ENCODE data around the gene ATP5PD.
A peak's percentile ranks its signal among the peaks of the same experiment; 100 is the strongest.
"Not testable (repeated sequence)": the region's sequence is repeated elsewhere in the genome, so short reads cannot be mapped to it uniquely, and the experiment has no call there.

Gene ATP5PD

DNA sequence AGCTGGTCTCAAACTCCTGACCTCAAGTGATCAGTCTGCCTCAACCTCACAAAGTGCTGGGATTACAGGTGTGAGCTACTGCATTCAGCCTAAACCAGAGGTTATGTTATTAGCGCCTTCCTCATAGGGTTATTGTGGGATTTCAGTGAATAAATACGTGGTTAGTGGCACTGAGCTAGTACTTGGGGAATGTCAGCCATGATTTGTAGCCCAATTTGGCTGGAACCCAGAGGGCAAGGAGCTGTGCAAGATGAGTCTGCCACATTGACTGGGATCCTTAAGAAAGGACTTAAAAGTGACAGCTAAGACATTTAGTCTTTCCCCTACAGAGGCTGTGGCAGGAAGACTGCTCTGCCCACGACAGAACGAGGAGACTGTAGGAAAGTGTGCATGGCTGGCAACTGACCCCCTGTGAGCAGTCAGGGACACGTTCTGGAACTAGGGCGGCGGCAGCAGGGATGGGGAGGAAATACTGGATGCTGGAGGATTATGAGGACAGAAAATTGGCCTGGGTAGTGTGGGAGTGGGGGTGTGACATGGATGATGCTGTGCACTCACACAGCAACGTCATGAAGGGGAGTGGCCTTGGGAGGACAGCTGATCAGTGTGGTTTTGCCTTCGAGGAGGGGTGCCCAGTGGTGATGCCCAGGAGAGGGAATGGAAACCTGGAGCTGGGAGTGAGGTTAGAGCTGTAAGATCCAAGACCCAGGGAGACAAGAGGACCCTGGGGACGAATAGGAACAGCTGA lies 14.6 kb downstream of the ATP5PD start:
- H2AFZ ChIP-seq (ENCODE audit: low read depth, low read length): no peak overlapping the region; the same call in 1 of the 2 replicates
- no peaks in the 10 kb centered on the region for H4K20me1 ChIP-seq (ENCODE audit: insufficient read depth, low read length)
- H3K27ac ChIP-seq (ENCODE audit: low read length): no peak overlapping the region
- H3K36me3 ChIP-seq (ENCODE audit: insufficient read depth, low read length): no peaks in the 10 kb centered on the region
- H3K9ac ChIP-seq (ENCODE audit: low read depth, low read length): no peak overlapping the region
- DNase-seq: no peak
- H3K79me2 ChIP-seq (ENCODE audit: insufficient read depth, low read length): no peaks in the 10 kb centered on the region
- no peak overlapping the region for H3K4me2 ChIP-seq (ENCODE audit: insufficient read depth, low read length)
- H3K4me3 ChIP-seq (ENCODE audit: low read depth in 1 of 2, low read length in 2 of 2): no peak overlapping the region
- peaks cover 13% of the 10 kb centered on the region for H3K9me3 ChIP-seq (ENCODE audit: insufficient read depth, low read length, severe bottlenecking)
- no peaks in the 10 kb centered on the region for H3K27me3 ChIP-seq (ENCODE audit: insufficient read depth, low read length, poor library complexity)
- ATAC-seq (ENCODE audit: insufficient read depth, low read depth): no peak
- no peak for TF ChIP-seq EZH2 (IDR thresholded peaks at IDR 0.05; ENCODE audit: borderline replicate concordance, low read depth, low read length, severe bottlenecking)
- TF ChIP-seq, protein P1, sequence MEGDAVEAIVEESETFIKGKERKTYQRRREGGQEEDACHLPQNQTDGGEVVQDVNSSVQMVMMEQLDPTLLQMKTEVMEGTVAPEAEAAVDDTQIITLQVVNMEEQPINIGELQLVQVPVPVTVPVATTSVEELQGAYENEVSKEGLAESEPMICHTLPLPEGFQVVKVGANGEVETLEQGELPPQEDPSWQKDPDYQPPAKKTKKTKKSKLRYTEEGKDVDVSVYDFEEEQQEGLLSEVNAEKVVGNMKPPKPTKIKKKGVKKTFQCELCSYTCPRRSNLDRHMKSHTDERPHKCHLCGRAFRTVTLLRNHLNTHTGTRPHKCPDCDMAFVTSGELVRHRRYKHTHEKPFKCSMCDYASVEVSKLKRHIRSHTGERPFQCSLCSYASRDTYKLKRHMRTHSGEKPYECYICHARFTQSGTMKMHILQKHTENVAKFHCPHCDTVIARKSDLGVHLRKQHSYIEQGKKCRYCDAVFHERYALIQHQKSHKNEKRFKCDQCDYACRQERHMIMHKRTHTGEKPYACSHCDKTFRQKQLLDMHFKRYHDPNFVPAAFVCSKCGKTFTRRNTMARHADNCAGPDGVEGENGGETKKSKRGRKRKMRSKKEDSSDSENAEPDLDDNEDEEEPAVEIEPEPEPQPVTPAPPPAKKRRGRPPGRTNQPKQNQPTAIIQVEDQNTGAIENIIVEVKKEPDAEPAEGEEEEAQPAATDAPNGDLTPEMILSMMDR (IDR thresholded peaks at IDR 0.05; ENCODE audit: borderline replicate concordance, extremely low read depth, low read length, poor library complexity, severe bottlenecking): no peak
- no peaks in the 10 kb centered on the region for H3K4me1 ChIP-seq (ENCODE audit: insufficient read depth, low read length)

- H3K79me2 ChIP-seq (ENCODE audit: insufficient read depth, low read length): no peaks in the 10 kb centered on the region
- H3K27ac ChIP-seq (ENCODE audit: low read length): no peak overlapping the region
- H3K4me3 ChIP-seq (ENCODE audit: low read depth in 1 of 2, low read length in 2 of 2): no peak overlapping the region
- no peak for TF ChIP-seq EZH2 (IDR thresholded peaks at IDR 0.05; ENCODE audit: borderline replicate concordance, low read depth, low read length, severe bottlenecking)
- TF ChIP-seq, protein P1 (IDR thresholded peaks at IDR 0.05; ENCODE audit: borderline replicate concordance, extremely low read depth, low read length, poor library complexity, severe bottlenecking): no peak
- no peak overlapping the region for H3K4me2 ChIP-seq (ENCODE audit: insufficient read depth, low read length)
- H3K36me3 ChIP-seq (ENCODE audit: insufficient read depth, low read length): no peaks in the 10 kb centered on the region
- no peak for ATAC-seq (ENCODE audit: insufficient read depth, low read depth)
- no peaks in the 10 kb centered on the region for H3K27me3 ChIP-seq (ENCODE audit: insufficient read depth, low read length, poor library complexity)
- peaks cover 13% of the 10 kb centered on the region for H3K9me3 ChIP-seq (ENCODE audit: insufficient read depth, low read length, severe bottlenecking)
- H3K4me1 ChIP-seq (ENCODE audit: insufficient read depth, low read length): peaks cover 13% of the 10 kb centered on the region
- H3K9ac ChIP-seq (ENCODE audit: low read depth, low read length): no peak overlapping the region
- no peaks in the 10 kb centered on the region for H4K20me1 ChIP-seq (ENCODE audit: insufficient read depth, low read length)
- DNase-seq: no peak
- no peak overlapping the region for H2AFZ ChIP-seq (ENCODE audit: low read depth, low read length)
These were observed 16.6 kb downstream of the ATP5PD start for GRCh38 chr17:75030161-75030560.

DNA sequence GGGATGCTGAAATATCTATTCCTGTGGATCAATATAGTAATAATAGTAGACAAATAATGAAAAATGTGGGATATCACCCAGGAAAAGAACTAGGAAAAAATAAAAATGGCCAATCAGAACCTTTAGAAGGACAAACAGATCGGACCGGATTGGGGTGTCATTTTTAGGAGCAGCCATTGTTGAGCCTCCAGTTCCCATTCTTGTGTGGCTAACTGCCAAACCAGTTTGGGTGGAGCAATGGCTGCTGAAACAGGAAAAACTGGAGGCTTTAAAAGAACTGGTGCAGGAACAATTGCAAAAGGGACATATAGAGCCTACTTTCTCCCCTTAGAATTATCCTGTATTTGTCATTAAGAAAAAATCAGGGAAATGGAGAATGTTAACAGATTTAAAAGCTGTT lies 20.1 kb downstream of the ATP5PD start:
- ATAC-seq (ENCODE audit: insufficient read depth, low read depth); H2AFZ ChIP-seq (ENCODE audit: low read depth, low read length); DNase-seq; H3K27me3 ChIP-seq (ENCODE audit: insufficient read depth, low read length, poor library complexity); H3K27ac ChIP-seq (ENCODE audit: low read length); H3K79me2 ChIP-seq (ENCODE audit: insufficient read depth, low read length); H4K20me1 ChIP-seq (ENCODE audit: insufficient read depth, low read length); H3K4me2 ChIP-seq (ENCODE audit: insufficient read depth, low read length); H3K9ac ChIP-seq (ENCODE audit: low read depth, low read length); H3K4me3 ChIP-seq (ENCODE audit: low read depth in 1 of 2, low read length in 2 of 2): not testable (repeated sequence)
- Histone ChIP-seq H3K9me3 (ENCODE audit: insufficient read depth, low read length, severe bottlenecking) (peaks cover 13% of the 10 kb centered on the region), H3K36me3 (ENCODE audit: insufficient read depth, low read length) (peaks cover 12% of the 10 kb centered on the region), H3K4me1 (ENCODE audit: insufficient read depth, low read length) (peaks cover 31% of the 10 kb centered on the region)

DNA sequence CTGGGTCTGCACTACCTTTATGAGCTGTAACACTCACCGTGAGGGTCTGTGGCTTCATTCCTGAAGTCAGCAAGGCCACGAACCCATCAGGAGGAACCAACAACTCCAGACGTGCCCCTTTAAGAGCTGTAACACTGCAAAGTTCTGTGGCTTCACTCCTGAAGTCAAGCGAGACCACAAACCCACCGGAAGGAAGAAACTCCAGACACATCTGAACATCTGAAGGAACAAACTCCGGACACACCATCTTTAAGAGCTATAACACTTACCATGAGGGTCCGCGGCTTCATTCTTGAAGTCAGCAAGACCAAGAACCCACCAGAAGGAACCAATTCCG lies 21.4 kb downstream of the ATP5PD start:
- not testable (repeated sequence) for H3K79me2 ChIP-seq (ENCODE audit: insufficient read depth, low read length); H3K27me3 ChIP-seq (ENCODE audit: insufficient read depth, low read length, poor library complexity); H2AFZ ChIP-seq (ENCODE audit: low read depth, low read length); H3K9ac ChIP-seq (ENCODE audit: low read depth, low read length); H4K20me1 ChIP-seq (ENCODE audit: insufficient read depth, low read length); DNase-seq; H3K9me3 ChIP-seq (ENCODE audit: insufficient read depth, low read length, severe bottlenecking)
- H3K36me3 ChIP-seq (ENCODE audit: insufficient read depth, low read length): peaks cover 25% of the 10 kb centered on the region
- peak overlapping the region; percentile 58; the same call in 1 of the 2 replicates for H3K27ac ChIP-seq (ENCODE audit: low read length)
- peaks cover 31% of the 10 kb centered on the region for H3K4me1 ChIP-seq (ENCODE audit: insufficient read depth, low read length)
- ATAC-seq (ENCODE audit: insufficient read depth, low read depth): peak; percentile 91
- H3K4me2 ChIP-seq (ENCODE audit: insufficient read depth, low read length): peak overlapping the region; percentile 50
- H3K4me3 ChIP-seq (ENCODE audit: low read depth in 1 of 2, low read length in 2 of 2): peak overlapping the region in 1 of 2 experiments; percentile 18; a peak in 2 of 4 replicates
